HCT116 (cell line): ENCODE results near the gene CACNA2D2.

Experiments
- CTCF ChIP-seq, 3 experiments: fragments of 200-600 bp in 1 of 3; sonication (generic) in 1 of 3; IDR thresholded peaks in 2 of 3; conservative IDR thresholded peaks in 1 of 3; 2 replicates each; pipeline ENCODE4 v1.5.1; 2012 to 2017; ENCODE audit warnings: low read depth in 2 of 3, low read length in 2 of 3, antibody characterized with exemption in 1 of 3, borderline replicate concordance in 1 of 3, control low read depth in 1 of 3, mild to moderate bottlenecking in 1 of 3, mixed read lengths in 1 of 3, mixed run types in 1 of 3, moderate library complexity in 1 of 3; ENCODE audit not compliant: insufficient read depth in 1 of 3
- EZH2 ChIP-seq: fragments of 200-600 bp; sonication (generic); IDR thresholded peaks from 2 replicates; pipeline ENCODE4 v1.6.1; 2017; ENCODE audit warnings: antibody characterized with exemption, mixed run types
- EZH2phosphoT487 ChIP-seq: fragments of 200-600 bp; IDR thresholded peaks from 2 replicates; pipeline ENCODE4 v1.6.1; 2018; ENCODE audit warnings: antibody characterized with exemption, borderline replicate concordance
- FOSL1 ChIP-seq: IDR thresholded peaks from 2 replicates; pipeline ENCODE4 v1.6.1; 2012; ENCODE audit warnings: low read depth
- MAX ChIP-seq: IDR thresholded peaks from 2 replicates; pipeline ENCODE4 v1.6.1; 2012
- POLR2A ChIP-seq: IDR thresholded peaks from 2 replicates; pipeline ENCODE4 v1.7.0; 2011; ENCODE audit warnings: borderline replicate concordance; ENCODE audit not compliant: insufficient read depth, insufficient read length; ENCODE audit errors: extremely low read depth
- POLR2AphosphoS5 ChIP-seq: IDR thresholded peaks from 2 replicates; pipeline ENCODE4 v1.6.1; 2011; ENCODE audit warnings: mild to moderate bottlenecking, low read depth, low read length, moderate library complexity
- SIN3A ChIP-seq: IDR thresholded peaks from 2 replicates; pipeline ENCODE4 v1.6.1; 2012; ENCODE audit warnings: low read depth
- SP1 ChIP-seq: IDR thresholded peaks from 2 replicates; pipeline ENCODE4 v1.6.1; 2012; ENCODE audit warnings: low read depth

GRCh38 chr3:50395070-50395860, 108.2 kb downstream of the CACNA2D2 start:
- TF ChIP-seq EZH2phosphoT487 (no peak), EZH2 (no peak), CTCF (IDR thresholded peaks at IDR 0.05 in 2 of 3, conservative IDR thresholded peaks at IDR 0.05 in 1 of 3; ENCODE audit: borderline replicate concordance in 1 of 3, insufficient read depth in 1 of 3, low read depth in 2 of 3, low read length in 2 of 3) (no peak), SIN3A (no peak), POLR2A (no peak), SP1 (no peak), MAX (no peak), POLR2AphosphoS5 (no peak), FOSL1 (no peak)
